ENCODE measurements around the gene LRRFIP1.

DNA sequence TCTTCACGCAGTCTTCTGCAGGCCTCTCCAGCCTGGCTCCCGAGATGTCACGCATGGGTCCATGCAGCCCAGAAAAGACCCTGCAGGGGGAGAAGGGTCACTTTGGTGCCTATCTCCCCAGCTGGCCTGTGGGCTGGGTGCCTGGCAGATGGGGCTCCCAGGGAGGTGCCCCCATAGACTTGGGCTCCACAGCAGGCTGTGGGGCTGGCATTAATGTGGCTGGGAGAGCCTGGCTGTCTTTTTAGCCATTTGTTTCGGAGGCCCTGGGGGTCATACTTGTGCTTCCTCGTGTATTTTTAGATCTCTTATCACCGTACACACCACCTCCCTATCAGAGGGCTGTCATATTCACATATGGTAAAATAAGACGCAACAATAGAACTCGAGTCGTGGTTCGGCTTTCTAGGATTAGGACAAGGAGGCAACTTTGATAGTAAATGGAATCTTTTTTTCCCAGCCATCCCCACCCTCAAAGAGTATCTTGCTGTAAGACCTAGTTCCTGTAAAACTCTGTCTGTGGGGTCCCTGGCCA lies 74.5 kb downstream of the LRRFIP1 start:
- no peak for TF ChIP-seq CTCF (IDR thresholded peaks at IDR 0.05)
- no peak for TF ChIP-seq POLR2A (IDR thresholded peaks at IDR 0.05)

All from uterus (tissue), 2 donors.